HepG2 (cell line): ENCODE data around the gene ZBTB32. TPM values are rescaled to one million over a fixed set of nuclear protein-coding genes. Genes with fewer than 3 reads are reported as not detected.
"Not testable (repeated sequence)": the region's sequence is repeated elsewhere in the genome, so short reads cannot be mapped to it uniquely, and the experiment has no call there.

Experiments used
- ATAC-seq: fragments of 200-7000 bp; cut with Tn5 transposase; 3 replicates; pipeline ENCODE4 v1.9.1; 2020; ENCODE audit warnings: mild to moderate bottlenecking, moderate library complexity
- BruUV-seq: library from RNA; stranded (reverse); fragments of 400-500 nt; replicated peaks from 2 replicates; lab custom pipeline; 2021; lab: Mats Ljungman, UMichigan
- CTCF ChIA-PET: fragments of 300-600 bp; formaldehyde crosslinking; extraction: SDS; loops from one replicate; lab custom pipeline; 2021; ENCODE audit warnings: low total read pairs, inconsistent platforms, low intra/inter-chr PET ratio; lab: Yijun Ruan, JAX
- POLR2A ChIA-PET: fragments of 350-600 bp; sonication (Branson Sonifier 250); formaldehyde crosslinking; loops from one replicate; lab custom pipeline; 2020; ENCODE audit warnings: antibody characterized with exemption, inconsistent platforms; lab: Yijun Ruan, JAX
- DNase-seq: peaks from one replicate; pipeline ENCODE4 v3.0.0-alpha.2; 2015; ENCODE audit warnings: low spot score
- FAIRE-seq: peaks from 3 replicates; lab custom pipeline; 2011; peaks lifted over from hg19 to GRCh38; lab: Jason Lieb, UNC
- H2AFZ ChIP-seq: one replicate; pipeline ENCODE4 v1.6.1; 2011; ENCODE audit warnings: low read length, inconsistent platforms
- H3K27ac ChIP-seq: fragments of 300-600 bp; 3 replicates; pipeline ENCODE4 v1.8.0; 2011; ENCODE audit warnings: mixed run types, mild to moderate bottlenecking, mixed read lengths, low read length, inconsistent platforms; ENCODE audit not compliant: insufficient read depth; ENCODE audit errors: extremely low read length
- H3K27me3 ChIP-seq, 2 experiments: fragments of 200-600 bp in 1 of 2; 2 replicates in 1 of 2; 3 replicates in 1 of 2; pipeline versions ENCODE4 v1.6.0 to v1.8.0; 2011; ENCODE audit warnings: low read length in 2 of 2, mild to moderate bottlenecking in 2 of 2, moderate library complexity in 2 of 2, inconsistent platforms in 1 of 2; ENCODE audit not compliant: insufficient read depth in 2 of 2, control insufficient read depth in 1 of 2
- H3K36me3 ChIP-seq, 2 experiments: fragments of 200-600 bp in 1 of 2; replicated peaks in 1 of 2; 2 replicates in 1 of 2; 3 replicates in 1 of 2; pipeline versions ENCODE4 v1.5.1 to v1.8.0; 2011; ENCODE audit warnings: low read length in 2 of 2, inconsistent platforms in 1 of 2; ENCODE audit not compliant: insufficient read depth in 2 of 2, control insufficient read depth in 1 of 2
- H3K4me1 ChIP-seq: 2 replicates; pipeline ENCODE4 v1.5.1; 2012; ENCODE audit warnings: low read length, inconsistent platforms; ENCODE audit not compliant: insufficient read depth
- H3K4me2 ChIP-seq: 2 replicates; pipeline ENCODE4 v1.6.0; 2011; ENCODE audit warnings: low read depth, low read length, inconsistent platforms
- H3K4me3 ChIP-seq, 3 experiments: fragments of 200-600 bp in 1 of 3; sonication (generic), shearing (Covaris generic) in 1 of 3; replicated peaks in 1 of 3; 2 replicates each; pipeline ENCODE4 v1.5.1; 2011 to 2016; ENCODE audit warnings: low read length in 3 of 3, inconsistent platforms in 2 of 3, low read depth in 2 of 3, mild to moderate bottlenecking in 2 of 3, control low read depth in 1 of 3, mixed read lengths in 1 of 3; ENCODE audit not compliant: insufficient read depth in 1 of 3
- H3K79me2 ChIP-seq: one replicate; pipeline ENCODE4 v1.6.1; 2011; ENCODE audit warnings: low read length, inconsistent platforms; ENCODE audit not compliant: insufficient read depth
- H3K9ac ChIP-seq: 2 replicates; pipeline ENCODE4 v1.6.0; 2011; ENCODE audit warnings: mild to moderate bottlenecking, low read depth, low read length, inconsistent platforms; ENCODE audit not compliant: insufficient read depth
- H3K9me3 ChIP-seq: 2 replicates; pipeline ENCODE4 v1.5.1; 2012; ENCODE audit warnings: mild to moderate bottlenecking, low read length
- H4K20me1 ChIP-seq: 2 replicates; pipeline ENCODE4 v1.6.0; 2011; ENCODE audit warnings: inconsistent platforms, mild to moderate bottlenecking, low read length, moderate library complexity; ENCODE audit not compliant: insufficient read depth
- STAG1 ChIP-seq: sonication (generic); formaldehyde crosslinking; IDR thresholded peaks from 2 replicates; pipeline ENCODE4 v1.4.0; 2020; ENCODE audit warnings: missing genetic modification reagents
- ZNF749 ChIP-seq: sonication (generic); formaldehyde crosslinking; IDR thresholded peaks from 2 replicates; pipeline ENCODE4 v1.8.0; 2022; ENCODE audit warnings: mild to moderate bottlenecking, missing genetic modification reagents, moderate library complexity, borderline replicate concordance
- ZNF816 ChIP-seq: sonication (generic); formaldehyde crosslinking; IDR thresholded peaks from 2 replicates; pipeline ENCODE4 v1.8.0; 2022; ENCODE audit warnings: missing genetic modification reagents, mild to moderate bottlenecking, borderline replicate concordance
- WGBS: methylation state at CpG from one replicate; pipeline ENCODE4 v1.1.6; 2017; ENCODE audit warnings: low lambda C conversion rate; 5-methylcytosine and 5-hydroxymethylcytosine counted together
- in situ Hi-C: cut with HindIII; loops from 2 replicates; pipeline ENCODE4 v1.10.0; 2017; ENCODE audit warnings: low pct_unique_long_range_greater_than_20kb; ENCODE audit not compliant: extremely low pct_ligation_motif_present
- intact Hi-C: fragments of 100-400 bp; cut with micrococcal nuclease; formaldehyde crosslinking; loops from one replicate; pipeline ENCODE4 v1.10.0; 2022; ENCODE audit not compliant: unreplicated experiment
- polyA plus RNA-seq, 8 experiments: library from polyadenylated mRNA; depleted of rRNA in 3 of 8; stranded (reverse) in 7 of 8; unstranded in 1 of 8; fragments of >200 nt; fragmentation: Illumina TruSeq in 4 of 8; extraction: Trizol in 4 of 8; gene quantifications; 2 replicates each; pipeline versions ENCODE4 v1.2.1 to v1.2.3, GENCODE V29; 2011 to 2016; ENCODE audit warnings: low read depth in 4 of 8, missing spikeins in 1 of 8, mixed read lengths in 1 of 8; ENCODE audit not compliant: insufficient read depth in 1 of 8
- total RNA-seq, 5 experiments: library from RNA; depleted of rRNA; stranded (reverse); fragments of >200 nt; fragmentation: Illumina TruSeq; extraction: Trizol; gene quantifications; 2 replicates each; pipeline ENCODE4 v1.2.3, GENCODE V29; 2016; ENCODE audit warnings: low read depth in 1 of 5
- TF ChIP-seq, protein P1 (sequence below): sonication (generic); formaldehyde crosslinking; IDR thresholded peaks from 2 replicates; pipeline ENCODE4 v1.5.0; 2020; ENCODE audit warnings: mild to moderate bottlenecking, missing genetic modification reagents, moderate library complexity
- TF ChIP-seq, protein P2 (sequence below): sonication (generic); formaldehyde crosslinking; IDR thresholded peaks from 2 replicates; pipeline ENCODE4 v1.5.1; 2020; ENCODE audit warnings: mild to moderate bottlenecking, missing genetic modification reagents, moderate library complexity

Gene ZBTB32
- total and polyA plus RNA-seq, 2 of the 13 experiments (the other 11 are each of a cell fraction or from before 2014, with no cell fraction given): not detected

DNA sequence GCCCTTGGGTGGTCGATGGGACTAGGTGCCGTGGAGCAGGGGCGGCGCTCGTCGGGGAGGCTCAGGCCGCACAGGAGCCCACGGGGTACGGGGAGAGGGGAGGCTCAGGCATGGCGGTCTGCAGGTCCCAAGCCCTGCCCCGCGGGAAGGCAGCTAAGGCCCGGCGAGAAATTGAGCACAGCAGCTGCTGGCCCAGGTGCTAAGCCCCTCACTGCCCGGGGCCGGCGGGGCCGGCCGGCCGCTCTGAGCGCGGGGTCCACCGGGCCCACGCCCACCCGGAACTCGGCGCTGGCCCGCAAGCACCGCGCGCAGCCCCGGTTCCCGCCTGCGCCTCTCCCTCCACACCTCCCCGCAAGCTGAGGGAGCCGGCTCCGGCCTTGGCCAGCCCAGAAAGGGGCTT is 13.3 kb upstream of the ZBTB32 start:
- not testable (repeated sequence) for BruUV-seq, H3K4me2 ChIP-seq, H3K36me3 ChIP-seq, DNase-seq, H3K27ac ChIP-seq, H3K4me3 ChIP-seq, H2AFZ ChIP-seq, H3K9me3 ChIP-seq, H3K79me2 ChIP-seq, FAIRE-seq, H4K20me1 ChIP-seq, ATAC-seq, H3K27me3 ChIP-seq, H3K9ac ChIP-seq
- 86% methylated on average over 3 of the region's 37 CpGs for WGBS
- intact Hi-C loops (loop anchor here (10.0 kb wide), 2 partner anchors 54 to 124 kb away; partner anchors contain the start of genes IGFLR1, LIN37, PRODH2 and PSENEN), in situ Hi-C loops (loop anchor here (10.0 kb wide), 1 partner anchor 124 kb away; the partner anchor contains the start of gene PRODH2)
- H3K4me1 ChIP-seq: peaks cover 13% of the 10 kb centered on the region
- ChIA-PET CTCF (interaction anchor here (6.1 kb wide), 1 partner anchor 26 kb away, joined by 201 read pairs; the partner anchor contains the start of gene KMT2B), POLR2A (interaction anchor here (1.9 to 2.1 kb wide), 2 partner anchors 11 to 43 kb away, joined by 7 to 9 read pairs; partner anchors contain the start of gene COX6B1)

DNA sequence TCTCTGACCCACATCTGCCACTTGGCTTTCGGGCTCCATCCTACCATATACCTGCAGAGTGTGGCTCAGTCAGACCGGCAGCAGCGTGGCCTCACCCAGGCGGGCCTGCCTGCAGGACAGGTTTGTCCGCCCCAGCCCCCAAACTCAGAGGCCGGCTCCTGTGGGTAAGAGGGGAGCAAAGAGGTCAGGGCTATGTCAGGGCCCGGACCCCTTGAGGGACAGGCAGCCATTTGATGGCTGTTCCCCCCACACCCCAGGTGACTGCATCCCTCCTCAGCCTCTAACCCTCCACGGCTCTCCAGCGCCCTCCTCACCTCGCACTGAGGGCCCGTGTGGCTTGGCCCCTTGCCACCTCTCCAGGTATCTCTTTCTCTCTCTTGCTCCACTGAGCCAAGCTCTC is 12.3 kb upstream of the ZBTB32 start:
- no peaks in the 10 kb centered on the region for H3K36me3 ChIP-seq
- TF ChIP-seq STAG1 (peak; percentile 67), ZNF816 (CRISPR knock-in tag) (no peak), ZNF749 (CRISPR knock-in tag) (no peak)
- TF ChIP-seq, protein P1, sequence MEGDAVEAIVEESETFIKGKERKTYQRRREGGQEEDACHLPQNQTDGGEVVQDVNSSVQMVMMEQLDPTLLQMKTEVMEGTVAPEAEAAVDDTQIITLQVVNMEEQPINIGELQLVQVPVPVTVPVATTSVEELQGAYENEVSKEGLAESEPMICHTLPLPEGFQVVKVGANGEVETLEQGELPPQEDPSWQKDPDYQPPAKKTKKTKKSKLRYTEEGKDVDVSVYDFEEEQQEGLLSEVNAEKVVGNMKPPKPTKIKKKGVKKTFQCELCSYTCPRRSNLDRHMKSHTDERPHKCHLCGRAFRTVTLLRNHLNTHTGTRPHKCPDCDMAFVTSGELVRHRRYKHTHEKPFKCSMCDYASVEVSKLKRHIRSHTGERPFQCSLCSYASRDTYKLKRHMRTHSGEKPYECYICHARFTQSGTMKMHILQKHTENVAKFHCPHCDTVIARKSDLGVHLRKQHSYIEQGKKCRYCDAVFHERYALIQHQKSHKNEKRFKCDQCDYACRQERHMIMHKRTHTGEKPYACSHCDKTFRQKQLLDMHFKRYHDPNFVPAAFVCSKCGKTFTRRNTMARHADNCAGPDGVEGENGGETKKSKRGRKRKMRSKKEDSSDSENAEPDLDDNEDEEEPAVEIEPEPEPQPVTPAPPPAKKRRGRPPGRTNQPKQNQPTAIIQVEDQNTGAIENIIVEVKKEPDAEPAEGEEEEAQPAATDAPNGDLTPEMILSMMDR (CRISPR knock-in tag): peak; percentile 65
- TF ChIP-seq, protein P2, sequence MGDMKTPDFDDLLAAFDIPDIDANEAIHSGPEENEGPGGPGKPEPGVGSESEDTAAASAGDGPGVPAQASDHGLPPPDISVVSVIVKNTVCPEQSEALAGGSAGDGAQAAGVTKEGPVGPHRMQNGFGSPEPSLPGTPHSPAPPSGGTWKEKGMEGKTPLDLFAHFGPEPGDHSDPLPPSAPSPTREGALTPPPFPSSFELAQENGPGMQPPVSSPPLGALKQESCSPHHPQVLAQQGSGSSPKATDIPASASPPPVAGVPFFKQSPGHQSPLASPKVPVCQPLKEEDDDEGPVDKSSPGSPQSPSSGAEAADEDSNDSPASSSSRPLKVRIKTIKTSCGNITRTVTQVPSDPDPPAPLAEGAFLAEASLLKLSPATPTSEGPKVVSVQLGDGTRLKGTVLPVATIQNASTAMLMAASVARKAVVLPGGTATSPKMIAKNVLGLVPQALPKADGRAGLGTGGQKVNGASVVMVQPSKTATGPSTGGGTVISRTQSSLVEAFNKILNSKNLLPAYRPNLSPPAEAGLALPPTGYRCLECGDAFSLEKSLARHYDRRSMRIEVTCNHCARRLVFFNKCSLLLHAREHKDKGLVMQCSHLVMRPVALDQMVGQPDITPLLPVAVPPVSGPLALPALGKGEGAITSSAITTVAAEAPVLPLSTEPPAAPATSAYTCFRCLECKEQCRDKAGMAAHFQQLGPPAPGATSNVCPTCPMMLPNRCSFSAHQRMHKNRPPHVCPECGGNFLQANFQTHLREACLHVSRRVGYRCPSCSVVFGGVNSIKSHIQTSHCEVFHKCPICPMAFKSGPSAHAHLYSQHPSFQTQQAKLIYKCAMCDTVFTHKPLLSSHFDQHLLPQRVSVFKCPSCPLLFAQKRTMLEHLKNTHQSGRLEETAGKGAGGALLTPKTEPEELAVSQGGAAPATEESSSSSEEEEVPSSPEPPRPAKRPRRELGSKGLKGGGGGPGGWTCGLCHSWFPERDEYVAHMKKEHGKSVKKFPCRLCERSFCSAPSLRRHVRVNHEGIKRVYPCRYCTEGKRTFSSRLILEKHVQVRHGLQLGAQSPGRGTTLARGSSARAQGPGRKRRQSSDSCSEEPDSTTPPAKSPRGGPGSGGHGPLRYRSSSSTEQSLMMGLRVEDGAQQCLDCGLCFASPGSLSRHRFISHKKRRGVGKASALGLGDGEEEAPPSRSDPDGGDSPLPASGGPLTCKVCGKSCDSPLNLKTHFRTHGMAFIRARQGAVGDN (CRISPR knock-in tag): peak; percentile 20; the same call in 1 of the 2 replicates
- TF ChIP-seq, all 625 proteins: peak for 3
- Histone ChIP-seq H3K4me2 (no peak overlapping the region), H3K79me2 (no peaks in the 10 kb centered on the region), H3K4me3 (no peak overlapping the region), H3K27me3 (no peaks in the 10 kb centered on the region), H3K9me3 (no peaks in the 10 kb centered on the region), H2AFZ (no peak overlapping the region), H3K9ac (no peak overlapping the region), H3K4me1 (peaks cover 22% of the 10 kb centered on the region), H4K20me1 (no peaks in the 10 kb centered on the region), H3K27ac (no peak overlapping the region)
- CTCF ChIA-PET: interaction anchor here (6.1 kb wide), 1 partner anchor 25 kb away, joined by 201 read pairs; the partner anchor contains the start of gene KMT2B
- intact Hi-C loops (loop anchor here (10.0 kb wide), 2 partner anchors 53 to 123 kb away; partner anchors contain the start of genes IGFLR1, LIN37, PRODH2 and PSENEN), in situ Hi-C loops (loop anchor here (10.0 kb wide), 1 partner anchor 123 kb away; the partner anchor contains the start of gene PRODH2)
- DNase-seq (no peak), FAIRE-seq (no peak), ATAC-seq (peak; percentile 17; the same call in 2 of the 3 replicates)
- no TSS peak for BruUV-seq
- 17% methylated on average over 7 of the region's 11 CpGs for WGBS
- POLR2A ChIA-PET: interaction anchor here (0.9 to 1.6 kb wide), 2 partner anchors 11 to 48 kb away, joined by 3 to 4 read pairs; no protein-coding TSS in a partner anchor
